Vagina (tissue), 2 donors: ENCODE results near the gene EFNB2.

ENCODE experiments used
- POLR2A ChIP-seq, 2 donors: fragments of 450-650 bp; IDR thresholded peaks; one replicate each; pipeline ENCODE4 v1.6.1; 2017; ENCODE audit warnings: antibody characterized with exemption in 2 of 2, mild to moderate bottlenecking in 2 of 2, moderate library complexity in 2 of 2
- POLR2AphosphoS5 ChIP-seq, 2 donors: sonication (generic); formaldehyde crosslinking; IDR thresholded peaks; one replicate each; pipeline ENCODE4 v1.9.0; 2017; ENCODE audit warnings: antibody characterized with exemption in 2 of 2, mild to moderate bottlenecking in 2 of 2, low read depth in 1 of 2; ENCODE audit not compliant: insufficient read depth in 1 of 2
- TF ChIP-seq, protein P1 (sequence below), 3 experiments: fragments of 450-650 bp in 2 of 3; fragments of 200-600 bp in 1 of 3; sonication (generic) in 1 of 3; IDR thresholded peaks; one replicate each; pipeline ENCODE4 v1.5.1; 2017 to 2019; ENCODE audit warnings: antibody characterized with exemption in 3 of 3, mild to moderate bottlenecking in 2 of 3, moderate library complexity in 2 of 3

DNA sequence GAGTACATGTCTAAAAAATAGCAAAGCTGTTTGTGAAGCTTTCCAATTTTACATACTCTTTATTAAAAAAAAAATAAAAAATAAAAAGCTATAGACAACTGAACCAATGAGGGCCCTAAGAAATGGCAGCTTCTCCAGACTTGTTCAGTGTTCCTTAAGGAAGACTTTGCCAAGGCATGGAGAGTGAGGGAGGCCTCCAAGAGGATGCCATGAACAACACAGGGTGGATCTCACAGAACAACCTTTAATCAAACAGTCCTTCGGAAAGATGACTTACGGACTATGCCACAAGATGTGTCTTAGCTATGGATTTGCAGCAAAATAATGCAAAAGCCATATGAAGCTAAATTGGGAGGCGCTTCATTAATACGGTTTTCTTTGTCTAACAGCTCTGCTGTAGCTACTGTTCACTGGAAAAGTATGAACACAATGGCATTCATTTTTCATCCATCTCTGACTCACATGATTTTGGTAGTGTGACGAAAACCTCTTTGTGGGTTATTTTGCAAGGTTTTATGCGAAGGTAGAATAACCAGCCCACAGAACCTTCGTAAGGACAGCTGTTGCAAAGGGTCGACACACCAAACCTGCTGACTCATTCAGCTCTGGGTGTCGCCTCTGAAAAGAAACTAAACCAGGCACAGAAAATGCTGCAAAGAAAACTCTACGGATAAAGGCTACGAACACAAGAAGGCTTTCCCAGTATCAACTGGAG lies 27.7 kb downstream of the EFNB2 start:
- TF ChIP-seq, protein P1, sequence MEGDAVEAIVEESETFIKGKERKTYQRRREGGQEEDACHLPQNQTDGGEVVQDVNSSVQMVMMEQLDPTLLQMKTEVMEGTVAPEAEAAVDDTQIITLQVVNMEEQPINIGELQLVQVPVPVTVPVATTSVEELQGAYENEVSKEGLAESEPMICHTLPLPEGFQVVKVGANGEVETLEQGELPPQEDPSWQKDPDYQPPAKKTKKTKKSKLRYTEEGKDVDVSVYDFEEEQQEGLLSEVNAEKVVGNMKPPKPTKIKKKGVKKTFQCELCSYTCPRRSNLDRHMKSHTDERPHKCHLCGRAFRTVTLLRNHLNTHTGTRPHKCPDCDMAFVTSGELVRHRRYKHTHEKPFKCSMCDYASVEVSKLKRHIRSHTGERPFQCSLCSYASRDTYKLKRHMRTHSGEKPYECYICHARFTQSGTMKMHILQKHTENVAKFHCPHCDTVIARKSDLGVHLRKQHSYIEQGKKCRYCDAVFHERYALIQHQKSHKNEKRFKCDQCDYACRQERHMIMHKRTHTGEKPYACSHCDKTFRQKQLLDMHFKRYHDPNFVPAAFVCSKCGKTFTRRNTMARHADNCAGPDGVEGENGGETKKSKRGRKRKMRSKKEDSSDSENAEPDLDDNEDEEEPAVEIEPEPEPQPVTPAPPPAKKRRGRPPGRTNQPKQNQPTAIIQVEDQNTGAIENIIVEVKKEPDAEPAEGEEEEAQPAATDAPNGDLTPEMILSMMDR (IDR thresholded peaks at IDR 0.05): no peak
- TF ChIP-seq POLR2AphosphoS5 (IDR thresholded peaks at IDR 0.05; ENCODE audit: insufficient read depth in 1 of 2, low read depth in 1 of 2) (no peak), POLR2A (IDR thresholded peaks at IDR 0.05) (no peak)
